ENCODE results near the gene RAB31. TPM values are rescaled to one million over a fixed set of nuclear protein-coding genes. Genes with fewer than 3 reads are reported as not detected.
"Not testable (repeated sequence)": the region's sequence is repeated elsewhere in the genome, so short reads cannot be mapped to it uniquely, and the experiment has no call there.

RAB31 gene
- total RNA-seq, result 32.2 TPM
- long read RNA-seq, full-length matches to known transcripts, result 85 of 100 reads
- long read RNA-seq, partial matches to known transcripts, result 3 of 100 reads
- long read RNA-seq, other reads (novel, unspliced or antisense), result 12 of 100 reads

- intact Hi-C loops (cut with DNase I), result loop anchor here (2.0 to 10.0 kb wide), 3 partner anchors 64 to 247 kb away; no protein-coding TSS in a partner anchor
- DNase-seq (ENCODE audit: low spot score), result peak; percentile 90
These were observed at the start of gene RAB31 for GRCh38 chr18:9708057-9708433. Gene RAB31 (plus strand): TSS chr18:9708301. CDS start chr18:9708406, 105 bp downstream.

GRCh38 chr18:9659499-9660375 is 48.4 kb upstream of the RAB31 start:
- no peak for DNase-seq (ENCODE audit: low spot score)
- intact Hi-C loops (cut with DNase I), result no loop called here

- intact Hi-C loops (cut with DNase I), result no loop called here
- no peak for DNase-seq (ENCODE audit: low spot score)
These were observed 46.5 kb upstream of the RAB31 start for GRCh38 chr18:9661564-9661963.

- no peak for DNase-seq (ENCODE audit: low spot score)
- intact Hi-C loops (cut with DNase I), result no loop called here
These were observed 44.7 kb upstream of the RAB31 start for GRCh38 chr18:9663377-9663776.

- intact Hi-C loops (cut with DNase I), result no loop called here
- DNase-seq (ENCODE audit: low spot score), result no peak
These were observed 42.8 kb upstream of the RAB31 start for GRCh38 chr18:9665314-9665713.

- DNase-seq (ENCODE audit: low spot score), result no peak
- intact Hi-C loops (cut with DNase I), result no loop called here
These were observed 41.6 kb upstream of the RAB31 start for GRCh38 chr18:9666548-9666947.

GRCh38 chr18:9669016-9669415 is 39.1 kb upstream of the RAB31 start:
- intact Hi-C loops (cut with DNase I), result no loop called here
- no peak for DNase-seq (ENCODE audit: low spot score)

GRCh38 chr18:9671214-9671613 is 36.9 kb upstream of the RAB31 start:
- no peak for DNase-seq (ENCODE audit: low spot score)
- intact Hi-C loops (cut with DNase I), result no loop called here

- peak; percentile 83 for DNase-seq (ENCODE audit: low spot score)
- intact Hi-C loops (cut with DNase I), result no loop called here
These were observed 34.5 kb upstream of the RAB31 start for GRCh38 chr18:9673296-9674251.

- intact Hi-C loops (cut with DNase I); DNase-seq (ENCODE audit: low spot score): not testable (repeated sequence)
These were observed 29.9 kb upstream of the RAB31 start for GRCh38 chr18:9678216-9678615.

GRCh38 chr18:9679125-9679524 is 29.0 kb upstream of the RAB31 start:
- no peak for DNase-seq (ENCODE audit: low spot score)
- intact Hi-C loops (cut with DNase I), result no loop called here

GRCh38 chr18:9681217-9681616 is 26.9 kb upstream of the RAB31 start:
- no peak for DNase-seq (ENCODE audit: low spot score)
- intact Hi-C loops (cut with DNase I), result loop anchor here (10.0 kb wide), 1 partner anchor 834 kb away; no protein-coding TSS in a partner anchor

- intact Hi-C loops (cut with DNase I), result loop anchor here (10.0 kb wide), 1 partner anchor 832 kb away; no protein-coding TSS in a partner anchor
- no peak for DNase-seq (ENCODE audit: low spot score)
These were observed 25.5 kb upstream of the RAB31 start for GRCh38 chr18:9682572-9682971.

- DNase-seq (ENCODE audit: low spot score), result no peak
- intact Hi-C loops (cut with DNase I), result loop anchor here (10.0 kb wide), 1 partner anchor 831 kb away; no protein-coding TSS in a partner anchor
These were observed 24.4 kb upstream of the RAB31 start for GRCh38 chr18:9683418-9684396.

GRCh38 chr18:9684881-9685614 is 23.1 kb upstream of the RAB31 start:
- peak; percentile 86 for DNase-seq (ENCODE audit: low spot score)
- intact Hi-C loops (cut with DNase I), result loop anchor here (1.0 to 10.0 kb wide), 2 partner anchors 22 to 830 kb away; no protein-coding TSS in a partner anchor

GRCh38 chr18:9685615-9685890 is 22.5 kb upstream of the RAB31 start:
- intact Hi-C loops (cut with DNase I), result loop anchor here (1.0 to 10.0 kb wide), 2 partner anchors 22 to 829 kb away; no protein-coding TSS in a partner anchor
- no peak for DNase-seq (ENCODE audit: low spot score)

- DNase-seq (ENCODE audit: low spot score), result no peak
- intact Hi-C loops (cut with DNase I), result loop anchor here (10.0 kb wide), 1 partner anchor 827 kb away; no protein-coding TSS in a partner anchor
These were observed 19.9 kb upstream of the RAB31 start for GRCh38 chr18:9688036-9688741.
